GM19328 (cell line): Measurements from ENCODE around the gene BIRC7.

ENCODE experiments used
- ATAC-seq: cut with Tn5 transposase; IDR thresholded peaks from one replicate; pipeline ENCODE4 v1.9.1; 2021; ENCODE audit warnings: mild to moderate bottlenecking, moderate library complexity; ENCODE audit not compliant: unreplicated experiment

Gene BIRC7

GRCh38 chr20:63279931-63280330 is 44.2 kb downstream of the BIRC7 start:
- ATAC-seq: no peak

GRCh38 chr20:63280371-63280770 is 44.7 kb downstream of the BIRC7 start:
- ATAC-seq: no peak

GRCh38 chr20:63280929-63281545 is 45.3 kb downstream of the BIRC7 start:
- ATAC-seq: no peak

- ATAC-seq: no peak
These were observed 46.3 kb downstream of the BIRC7 start for GRCh38 chr20:63281742-63282665.

- no peak for ATAC-seq
These were observed 47.2 kb downstream of the BIRC7 start for GRCh38 chr20:63282946-63283345.

GRCh38 chr20:63283397-63284082 is 47.8 kb downstream of the BIRC7 start:
- ATAC-seq: no peak

GRCh38 chr20:63284083-63284440 is 48.4 kb downstream of the BIRC7 start:
- ATAC-seq: no peak

GRCh38 chr20:63284544-63284949 is 48.8 kb downstream of the BIRC7 start:
- no peak for ATAC-seq

- no peak for ATAC-seq
These were observed 49.3 kb downstream of the BIRC7 start for GRCh38 chr20:63284981-63285524.

- ATAC-seq: no peak
These were observed 50.2 kb downstream of the BIRC7 start for GRCh38 chr20:63285636-63286615.

GRCh38 chr20:63286781-63287696 is 51.3 kb downstream of the BIRC7 start:
- no peak for ATAC-seq

- no peak for ATAC-seq
These were observed 52.2 kb downstream of the BIRC7 start for GRCh38 chr20:63287697-63288580.

- ATAC-seq: no peak
These were observed 53.0 kb downstream of the BIRC7 start for GRCh38 chr20:63288581-63289251.

- ATAC-seq: no peak
These were observed 53.8 kb downstream of the BIRC7 start for GRCh38 chr20:63289311-63290135.
